ENCODE measurements around the gene PRMT7. TPM values are rescaled to one million over a fixed set of nuclear protein-coding genes. Genes with fewer than 3 reads are reported as not detected.

Gene PRMT7
- total RNA-seq, result 53.6 and 72.7 TPM in 2 replicates

GRCh38 chr16:68310774-68311511, at the start of gene PRMT7, which contains the start of gene SLC7A6OS:
Gene PRMT7 (plus strand): TSS chr16:68311019. CDS start chr16:68315980, 4,961 bp downstream.
Gene SLC7A6OS (minus strand): TSS chr16:68310946. CDS start chr16:68310926, 20 bp downstream.

GRCh38 chr16:68264128-68265077, 46.4 kb upstream of the PRMT7 start, which contains the start of gene SLC7A6:
Gene SLC7A6 (plus strand): TSS chr16:68264526. CDS start chr16:68274727, 10,201 bp downstream.

Other genes with a start within 250 kb of the PRMT7 start
- gene NFATC3, start 225.6 kb upstream of the PRMT7 start, total RNA-seq, result 5.0 and 6.0 TPM in 2 replicates
- 0.09 and 0.16 TPM in 2 replicates for gene ESRP2, start 74.9 kb upstream of the PRMT7 start, total RNA-seq
- gene PLA2G15, start 65.6 kb upstream of the PRMT7 start, total RNA-seq, result 18.5 and 19.4 TPM in 2 replicates
- 7.4 and 10.2 TPM in 2 replicates for gene SLC7A6, start 46.5 kb upstream of the PRMT7 start, total RNA-seq
- 14.3 and 15.4 TPM in 2 replicates for gene SLC7A6OS, start 73 bp upstream of the PRMT7 start, total RNA-seq
- under 0.01 and 0.09 TPM in 2 replicates for gene SMPD3, start 137.5 kb downstream of the PRMT7 start, total RNA-seq
- gene ZFP90, start 228.3 kb downstream of the PRMT7 start, total RNA-seq, result 18.6 and 24.7 TPM in 2 replicates

Measured in bronchial smooth muscle cell (primary cell).